ENCODE measurements around the gene CAMK4.

DNA sequence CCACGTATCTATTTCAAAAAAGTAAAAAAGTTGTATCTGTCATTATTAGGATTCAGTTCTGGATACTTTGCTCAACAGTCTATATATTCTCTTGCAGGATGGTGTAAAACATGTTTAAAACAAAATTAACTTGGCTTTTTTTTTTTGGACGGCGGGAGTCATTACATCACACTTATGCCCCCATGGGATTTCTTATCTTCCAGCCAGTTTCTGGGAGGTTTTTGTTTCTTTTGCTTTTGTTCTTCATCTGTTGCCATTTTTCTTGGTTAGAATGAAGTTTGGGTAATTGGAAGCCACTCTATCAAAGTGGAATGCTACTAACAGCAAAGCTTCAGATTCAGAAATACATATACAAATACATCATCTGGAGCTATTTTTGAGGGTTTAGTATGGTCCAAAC, 289.9 kb downstream of the CAMK4 start:
- TF ChIP-seq, protein P1, sequence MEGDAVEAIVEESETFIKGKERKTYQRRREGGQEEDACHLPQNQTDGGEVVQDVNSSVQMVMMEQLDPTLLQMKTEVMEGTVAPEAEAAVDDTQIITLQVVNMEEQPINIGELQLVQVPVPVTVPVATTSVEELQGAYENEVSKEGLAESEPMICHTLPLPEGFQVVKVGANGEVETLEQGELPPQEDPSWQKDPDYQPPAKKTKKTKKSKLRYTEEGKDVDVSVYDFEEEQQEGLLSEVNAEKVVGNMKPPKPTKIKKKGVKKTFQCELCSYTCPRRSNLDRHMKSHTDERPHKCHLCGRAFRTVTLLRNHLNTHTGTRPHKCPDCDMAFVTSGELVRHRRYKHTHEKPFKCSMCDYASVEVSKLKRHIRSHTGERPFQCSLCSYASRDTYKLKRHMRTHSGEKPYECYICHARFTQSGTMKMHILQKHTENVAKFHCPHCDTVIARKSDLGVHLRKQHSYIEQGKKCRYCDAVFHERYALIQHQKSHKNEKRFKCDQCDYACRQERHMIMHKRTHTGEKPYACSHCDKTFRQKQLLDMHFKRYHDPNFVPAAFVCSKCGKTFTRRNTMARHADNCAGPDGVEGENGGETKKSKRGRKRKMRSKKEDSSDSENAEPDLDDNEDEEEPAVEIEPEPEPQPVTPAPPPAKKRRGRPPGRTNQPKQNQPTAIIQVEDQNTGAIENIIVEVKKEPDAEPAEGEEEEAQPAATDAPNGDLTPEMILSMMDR (IDR thresholded peaks at IDR 0.05): no peak
- TF ChIP-seq POLR2A (IDR thresholded peaks at IDR 0.05): no peak
